IMR-90 (cell line): Measurements from ENCODE around the gene CLDN15. TPM values are rescaled to one million over a fixed set of nuclear protein-coding genes. Genes with fewer than 3 reads are reported as not detected.

Source experiments
- ATAC-seq: fragments of 200-7000 bp; cut with Tn5 transposase; 2 replicates; pipeline ENCODE4 v1.9.1; 2020; ENCODE audit warnings: low read depth, mild to moderate bottlenecking, moderate library complexity
- BruUV-seq: library from RNA; stranded (reverse); fragments of 400-500 nt; replicated peaks from 2 replicates; lab custom pipeline; 2021; lab: Mats Ljungman, UMichigan
- CTCF ChIA-PET: fragments of 300-600 bp; formaldehyde crosslinking; extraction: SDS; loops from one replicate; lab custom pipeline; 2021; ENCODE audit warnings: antibody characterized with exemption; lab: Yijun Ruan, JAX
- POLR2A ChIA-PET: fragments of 300-600 bp; sonication (Branson Sonifier 250); formaldehyde crosslinking; loops from one replicate; lab custom pipeline; 2022; ENCODE audit warnings: antibody characterized with exemption; ENCODE audit not compliant: unreplicated experiment; lab: Charles Lee
- DNase-seq: peaks from one replicate; pipeline ENCODE4 v3.0.0; 2013
- H2AFZ ChIP-seq: replicated peaks from 2 replicates; pipeline ENCODE3; 2013; ENCODE audit warnings: low read length, mild to moderate bottlenecking; ENCODE audit not compliant: poor library complexity
- H2AK5ac ChIP-seq: 2 replicates; pipeline ENCODE4 v1.6.1; 2013; ENCODE audit warnings: low read depth, low read length, inconsistent platforms
- H2AK9ac ChIP-seq: replicated peaks from 2 replicates; pipeline ENCODE3; 2013; ENCODE audit warnings: mild to moderate bottlenecking, low read depth, low read length, moderate library complexity; ENCODE audit not compliant: poor library complexity
- H2BK120ac ChIP-seq: 2 replicates; pipeline ENCODE4 v1.6.1; 2013; ENCODE audit warnings: low read depth, low read length, inconsistent platforms
- H2BK15ac ChIP-seq: 3 replicates; pipeline ENCODE4 v1.6.1; 2013; ENCODE audit warnings: low read depth, low read length, inconsistent platforms
- H2BK20ac ChIP-seq: 2 replicates; pipeline ENCODE4 v1.6.1; 2013; ENCODE audit warnings: low read depth, mild to moderate bottlenecking, inconsistent platforms, low read length, moderate library complexity
- H2BK5ac ChIP-seq: 2 replicates; pipeline ENCODE4 v1.6.1; 2013; ENCODE audit warnings: mild to moderate bottlenecking, low read depth, low read length, inconsistent platforms; ENCODE audit not compliant: poor library complexity, severe bottlenecking
- H3K14ac ChIP-seq: replicated peaks from 2 replicates; pipeline ENCODE4 v1.6.1; 2013; ENCODE audit warnings: low read depth, low read length, inconsistent platforms
- H3K18ac ChIP-seq: 2 replicates; pipeline ENCODE4 v1.6.1; 2013; ENCODE audit warnings: low read depth, low read length, control low read depth
- H3K23ac ChIP-seq: 2 replicates; pipeline ENCODE4 v1.6.1; 2013; ENCODE audit warnings: low read depth, low read length, inconsistent platforms
- H3K27ac ChIP-seq: 2 replicates; pipeline ENCODE4 v1.5.1; 2013; ENCODE audit warnings: mild to moderate bottlenecking, control low read depth, low read length; ENCODE audit not compliant: insufficient read depth
- H3K27me3 ChIP-seq: 2 replicates; pipeline ENCODE4 v1.6.1; 2013; ENCODE audit warnings: low read length; ENCODE audit not compliant: control insufficient read depth, insufficient read depth
- H3K36me3 ChIP-seq: 2 replicates; pipeline ENCODE4 v1.6.1; 2013; ENCODE audit warnings: low read length, mixed read lengths; ENCODE audit not compliant: control insufficient read depth, insufficient read depth
- H3K4ac ChIP-seq: 2 replicates; pipeline ENCODE4 v1.6.1; 2013; ENCODE audit warnings: low read depth, low read length, inconsistent platforms
- H3K4me1 ChIP-seq: 2 replicates; pipeline ENCODE4 v1.6.1; 2013; ENCODE audit warnings: low read length, mixed read lengths; ENCODE audit not compliant: control insufficient read depth, insufficient read depth
- H3K4me2 ChIP-seq: 2 replicates; pipeline ENCODE4 v1.6.1; 2013; ENCODE audit warnings: low read depth, mild to moderate bottlenecking, control low read depth, low read length, moderate library complexity
- H3K4me3 ChIP-seq: 2 replicates; pipeline ENCODE4 v1.5.1; 2013; ENCODE audit warnings: low read depth, mild to moderate bottlenecking, control low read depth, low read length, moderate library complexity; ENCODE audit not compliant: insufficient read depth
- H3K56ac ChIP-seq: 2 replicates; pipeline ENCODE4 v1.6.1; 2013; ENCODE audit warnings: low read length, inconsistent platforms; ENCODE audit not compliant: insufficient read depth; ENCODE audit errors: extremely low read depth
- H3K79me1 ChIP-seq, 2 experiments: 2 replicates each; pipeline ENCODE4 v1.6.1; 2013; ENCODE audit warnings: low read length in 2 of 2, inconsistent platforms in 1 of 2, low read depth in 1 of 2
- H3K9ac ChIP-seq: 2 replicates; pipeline ENCODE4 v1.6.1; 2013; ENCODE audit warnings: low read depth, low read length, control low read depth
- H3K9me1 ChIP-seq: 2 replicates; pipeline ENCODE4 v1.6.1; 2013; ENCODE audit warnings: low read length, inconsistent platforms; ENCODE audit not compliant: insufficient read depth
- H3K9me3 ChIP-seq: 2 replicates; pipeline ENCODE4 v1.6.1; 2013; ENCODE audit warnings: low read length; ENCODE audit not compliant: control insufficient read depth, insufficient read depth
- H4K20me1 ChIP-seq: 2 replicates; pipeline ENCODE4 v1.6.1; 2013; ENCODE audit warnings: low read length, inconsistent platforms; ENCODE audit not compliant: insufficient read depth
- H4K5ac ChIP-seq: 2 replicates; pipeline ENCODE4 v1.6.1; 2013; ENCODE audit warnings: mild to moderate bottlenecking, low read depth, low read length, control low read depth
- H4K8ac ChIP-seq, 2 experiments: 2 replicates each; pipeline ENCODE4 v1.6.1; 2013; ENCODE audit warnings: low read depth in 2 of 2, low read length in 2 of 2, control low read depth in 1 of 2, inconsistent platforms in 1 of 2
- H4K91ac ChIP-seq: 2 replicates; pipeline ENCODE4 v1.6.1; 2013; ENCODE audit warnings: low read depth, low read length, inconsistent platforms; ENCODE audit not compliant: insufficient read depth
- BHLHE40 ChIP-seq: fragments of 150-350 bp; IDR thresholded peaks from 2 replicates; pipeline ENCODE4 v1.6.1; 2016; ENCODE audit warnings: mild to moderate bottlenecking, low read depth, low read length
- CHD1 ChIP-seq: IDR thresholded peaks from 2 replicates; pipeline ENCODE4 v1.6.1; 2012; ENCODE audit warnings: low read depth, low read length, improper control_type of control experiment
- FOS ChIP-seq: fragments of 150-350 bp; IDR thresholded peaks from 2 replicates; pipeline ENCODE4 v1.6.1; 2016; ENCODE audit warnings: low read depth, low read length
- MAFK ChIP-seq: IDR thresholded peaks from 2 replicates; pipeline ENCODE4 v1.6.1; 2012; ENCODE audit warnings: low read depth, low read length, improper control_type of control experiment
- MXI1 ChIP-seq: IDR thresholded peaks from 2 replicates; pipeline ENCODE4 v1.6.1; 2012; ENCODE audit warnings: low read depth, mild to moderate bottlenecking, low read length, moderate library complexity, borderline replicate concordance
- NFE2L2 ChIP-seq: fragments of 150-350 bp; IDR thresholded peaks from 2 replicates; pipeline ENCODE4 v1.6.1; 2016; ENCODE audit warnings: low read depth, mild to moderate bottlenecking, low read length
- POLR2A ChIP-seq: IDR thresholded peaks from 2 replicates; pipeline ENCODE4 v1.6.1; 2012; ENCODE audit warnings: mild to moderate bottlenecking, low read depth, low read length
- RCOR1 ChIP-seq: IDR thresholded peaks from 2 replicates; pipeline ENCODE4 v1.6.1; 2012; ENCODE audit warnings: mild to moderate bottlenecking, low read length, improper control_type of control experiment; ENCODE audit not compliant: insufficient replicate concordance
- RFX5 ChIP-seq: IDR thresholded peaks from 2 replicates; pipeline ENCODE4 v1.8.0; 2012; ENCODE audit warnings: low read depth, mild to moderate bottlenecking, low read length, moderate library complexity
- SMC3 ChIP-seq: fragments of 150-350 bp; IDR thresholded peaks from 2 replicates; pipeline ENCODE4 v1.6.1; 2016; ENCODE audit warnings: low read depth, mild to moderate bottlenecking, antibody characterized with exemption, low read length, moderate library complexity
- USF2 ChIP-seq: fragments of 150-350 bp; IDR thresholded peaks from 2 replicates; pipeline ENCODE4 v1.6.1; 2017; ENCODE audit warnings: mild to moderate bottlenecking, antibody characterized with exemption, low read length, low read depth
- WGBS, 2 experiments: methylation state at CpG; one replicate each; pipeline versions ENCODE4 v1.1.5 to v1.1.7; 2013; ENCODE audit warnings: missing lambda C conversion rate in 2 of 2; ENCODE audit not compliant: insufficient read length in 1 of 2; ENCODE audit errors: extremely low coverage in 2 of 2; 5-methylcytosine and 5-hydroxymethylcytosine counted together
- dilution Hi-C: fragments of 300-500 bp; cut with HindIII; formaldehyde crosslinking; loops from one replicate; pipeline ENCODE4 v1.14.3; 2018; ENCODE audit warnings: low sequenced_read_pairs; ENCODE audit not compliant: unreplicated experiment
- in situ Hi-C: fragments of 300-500 bp; cut with MboI; formaldehyde crosslinking; loops from 3 replicates; pipeline ENCODE4 v1.14.3; 2019; ENCODE audit warnings: low sequenced_read_pairs, inconsistent platforms, mixed read lengths
- intact Hi-C: fragments of 100-400 bp; cut with micrococcal nuclease; formaldehyde crosslinking; loops from 2 replicates; pipeline ENCODE4 v1.10.0; 2022
- polyA plus RNA-seq, 3 experiments: library from polyadenylated mRNA; depleted of rRNA; stranded (reverse); fragments of >200 nt; gene quantifications; 2 replicates each; pipeline ENCODE4 v1.2.3, GENCODE V29; 2012; ENCODE audit warnings: low replicate concordance in 1 of 3
- total RNA-seq: library from RNA; depleted of rRNA; stranded (reverse); fragments of >200 nt; gene quantifications from 2 replicates; pipeline ENCODE4 v1.2.3, GENCODE V29; 2012
- TF ChIP-seq, protein P1 (sequence below): conservative IDR thresholded peaks from 2 replicates; pipeline ENCODE4 v1.5.1; 2012; ENCODE audit warnings: mild to moderate bottlenecking, low read depth, low read length, improper control_type of control experiment

CLDN15 gene
- total and polyA plus RNA-seq, 2 of the 4 experiments (the other 2 are of a cell fraction): 0.72 to 5.4 TPM

DNA sequence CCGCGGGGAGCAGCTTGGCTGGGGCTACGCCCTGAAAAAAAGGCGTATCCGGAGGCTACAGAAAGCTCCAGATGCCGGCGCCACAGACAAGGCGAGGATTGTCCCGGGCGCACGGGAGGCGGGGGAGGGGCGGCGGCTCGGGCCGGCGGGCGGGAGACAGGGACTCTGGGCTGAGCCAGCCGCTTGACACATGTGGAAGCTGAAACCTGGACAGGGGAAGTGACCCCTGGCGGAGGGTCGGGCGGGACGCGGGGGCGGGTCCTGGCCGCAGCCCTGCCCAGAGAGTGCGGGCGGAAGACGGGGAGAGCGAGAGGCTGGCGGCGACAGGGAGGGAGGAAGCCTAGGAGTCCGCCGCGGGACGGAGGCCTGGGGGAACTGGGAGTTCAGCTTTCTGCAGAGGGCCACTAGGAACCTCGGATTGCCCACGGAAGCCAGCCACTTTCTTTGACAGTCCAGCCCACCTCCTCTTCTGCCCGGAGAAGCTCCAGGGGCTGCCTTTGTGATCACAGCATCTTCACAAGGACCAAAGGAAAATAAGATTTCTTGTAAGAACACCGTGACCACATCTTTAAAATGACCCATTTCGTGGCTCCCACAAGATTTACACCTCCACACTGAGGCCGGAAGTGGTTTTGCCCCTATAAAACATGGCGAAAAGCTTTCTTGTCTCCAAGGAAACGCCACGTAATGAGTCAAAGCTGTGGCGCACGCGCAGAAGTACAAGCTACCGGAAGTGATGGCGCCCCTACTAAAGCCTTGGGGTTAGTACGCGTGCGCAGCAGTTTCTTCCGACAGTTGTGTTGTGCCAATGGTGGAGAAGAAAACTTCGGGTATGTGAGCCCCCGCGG is 20.0 kb downstream of the CLDN15 start, which contains the start of the genes PLOD3 and ZNHIT1 (continued):
- TF ChIP-seq RFX5: no peak

DNA sequence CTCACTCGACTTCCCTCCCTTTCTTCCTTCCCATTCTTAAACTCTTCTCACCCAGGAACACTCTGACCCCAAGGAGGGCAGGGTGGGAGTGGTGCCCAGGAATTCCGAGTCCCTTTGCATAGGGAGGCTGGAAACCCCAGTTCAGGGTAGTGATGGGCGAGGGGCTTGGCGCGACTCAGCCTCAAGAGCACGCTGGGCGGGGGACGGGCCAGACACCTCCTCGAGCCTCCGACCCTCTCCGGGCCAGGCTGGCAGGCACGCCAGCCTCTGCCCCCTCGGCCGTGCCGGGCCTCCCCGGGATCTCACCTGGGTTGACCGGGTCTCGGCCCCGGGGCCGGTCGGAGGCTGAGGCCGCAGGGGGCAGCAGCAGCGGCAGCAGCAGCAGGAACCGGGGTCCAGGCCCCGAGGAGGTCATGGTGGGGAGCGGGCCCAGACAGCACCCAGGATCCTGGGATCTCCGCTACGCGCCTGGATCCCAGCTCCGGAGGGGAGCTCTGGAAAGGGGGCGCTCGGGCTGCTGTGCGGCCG is 20.7 kb downstream of the CLDN15 start:
- 0% methylated on average over 20 of the region's 34 CpGs; no CpG with 5 or more reads in 1 of the 2 experiments for WGBS, 2 experiments
- Histone ChIP-seq H3K14ac (peak overlapping the region; percentile 100), H2BK120ac (peak overlapping the region; percentile 68), H3K36me3 (peaks cover 23% of the 10 kb centered on the region), H3K23ac (peak overlapping the region; percentile 99), H3K9me1 (peaks cover 4% of the 10 kb centered on the region), H4K5ac (peak overlapping the region; percentile 95), H3K4ac (peak overlapping the region; percentile 99), H3K56ac (peak overlapping the region; percentile 77), H3K4me3 (peak overlapping the region; percentile 96), H3K9me3 (no peaks in the 10 kb centered on the region), H2BK5ac (peak overlapping the region; percentile 84), H4K91ac (peak overlapping the region; percentile 92), H2BK15ac (0 out of 3 replicates have a peak overlapping the region, but pooled peaks have one; percentile 14), H4K20me1 (peaks cover 6% of the 10 kb centered on the region; the same call in 1 of the 2 replicates), H3K4me2 (peak overlapping the region; percentile 100), H2AFZ (peak overlapping the region; percentile 87), H3K9ac (peak overlapping the region; percentile 83), H4K8ac (peak overlapping the region; percentile 85 to 90), H3K18ac (peak overlapping the region; percentile 48), H2BK20ac (no peak overlapping the region), H3K4me1 (peaks cover 9% of the 10 kb centered on the region), H2AK9ac (peak overlapping the region; percentile 98), H3K79me1 (peaks cover 25 to 59% of the 10 kb centered on the region in 2 experiments), H2AK5ac (peak overlapping the region; percentile 96), H3K27me3 (no peaks in the 10 kb centered on the region), H3K27ac (peak overlapping the region; percentile 89)
- CTCF ChIA-PET: interaction anchor here (0.5 to 3.0 kb wide), 8 partner anchors 17 to 306 kb away, joined by 3 to 8 read pairs (median 4); no protein-coding TSS in a partner anchor
- in situ Hi-C loops (no loop called here), intact Hi-C loops (no loop called here), dilution Hi-C loops (no loop called here)
- ATAC-seq (no peak; the same call in none of the 2 replicates), DNase-seq (no peak)
- POLR2A ChIA-PET: interaction anchor here (0.7 to 1.6 kb wide), 3 partner anchors 15 to 634 kb away, joined by 3 to 4 read pairs (median 3); partner anchors contain the start of gene SERPINE1
- BruUV-seq: no TSS peak
- no peak; the same call in 1 of the 2 replicates for TF ChIP-seq BHLHE40
- TF ChIP-seq, protein P1, sequence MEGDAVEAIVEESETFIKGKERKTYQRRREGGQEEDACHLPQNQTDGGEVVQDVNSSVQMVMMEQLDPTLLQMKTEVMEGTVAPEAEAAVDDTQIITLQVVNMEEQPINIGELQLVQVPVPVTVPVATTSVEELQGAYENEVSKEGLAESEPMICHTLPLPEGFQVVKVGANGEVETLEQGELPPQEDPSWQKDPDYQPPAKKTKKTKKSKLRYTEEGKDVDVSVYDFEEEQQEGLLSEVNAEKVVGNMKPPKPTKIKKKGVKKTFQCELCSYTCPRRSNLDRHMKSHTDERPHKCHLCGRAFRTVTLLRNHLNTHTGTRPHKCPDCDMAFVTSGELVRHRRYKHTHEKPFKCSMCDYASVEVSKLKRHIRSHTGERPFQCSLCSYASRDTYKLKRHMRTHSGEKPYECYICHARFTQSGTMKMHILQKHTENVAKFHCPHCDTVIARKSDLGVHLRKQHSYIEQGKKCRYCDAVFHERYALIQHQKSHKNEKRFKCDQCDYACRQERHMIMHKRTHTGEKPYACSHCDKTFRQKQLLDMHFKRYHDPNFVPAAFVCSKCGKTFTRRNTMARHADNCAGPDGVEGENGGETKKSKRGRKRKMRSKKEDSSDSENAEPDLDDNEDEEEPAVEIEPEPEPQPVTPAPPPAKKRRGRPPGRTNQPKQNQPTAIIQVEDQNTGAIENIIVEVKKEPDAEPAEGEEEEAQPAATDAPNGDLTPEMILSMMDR: no peak
- TF ChIP-seq CHD1: no peak
- TF ChIP-seq FOS: no peak
- TF ChIP-seq SMC3: no peak
- TF ChIP-seq RFX5: no peak
- TF ChIP-seq USF2: no peak
- no peak for TF ChIP-seq POLR2A
- TF ChIP-seq MAFK: no peak
- TF ChIP-seq MXI1: no peak
- TF ChIP-seq RCOR1: no peak
- TF ChIP-seq NFE2L2: no peak
